Right ventricle myocardium superior (tissue), 1 donor: ENCODE measurements around the gene MYL10. TPM values are rescaled to one million over a fixed set of nuclear protein-coding genes. Genes with fewer than 3 reads are reported as not detected.

Experiments used
- ATAC-seq: fragments of 200-7000 bp; cut with Tn5 transposase; one replicate; pipeline ENCODE4 v1.9.1; 2020; ENCODE audit warnings: mild to moderate bottlenecking; ENCODE audit not compliant: poor library complexity
- DNase-seq: peaks from one replicate; pipeline ENCODE4 v3.0.0-alpha.2; 2020
- intact Hi-C: fragments of 100-400 bp; cut with DNase I; formaldehyde crosslinking; loops from one replicate; pipeline ENCODE4 v1.11.2; 2022
- total RNA-seq: library from RNA; stranded (reverse); fragmentation: NEBNext Ultra II Directional; extraction: Animal tissue kit (Norgen Biotek cat#: 25700); gene quantifications from one replicate; pipeline ENCODE4 v1.2.1, GENCODE V29; 2021
- donor health status: DM: no; HTN: yes; CAD: no; lungs with severe emphysema.

MYL10 gene
- total RNA-seq, 1 donor from 2014 or later, result not detected

GRCh38 chr7:101625031-101625791 is 3.9 kb downstream of the MYL10 start:
- DNase-seq (no peak), ATAC-seq (no peak)
- intact Hi-C loops, result no loop called here

GRCh38 chr7:101624246-101625001 is 4.7 kb downstream of the MYL10 start:
- no peak for DNase-seq
- no peak for ATAC-seq
- intact Hi-C loops, result no loop called here

DNA sequence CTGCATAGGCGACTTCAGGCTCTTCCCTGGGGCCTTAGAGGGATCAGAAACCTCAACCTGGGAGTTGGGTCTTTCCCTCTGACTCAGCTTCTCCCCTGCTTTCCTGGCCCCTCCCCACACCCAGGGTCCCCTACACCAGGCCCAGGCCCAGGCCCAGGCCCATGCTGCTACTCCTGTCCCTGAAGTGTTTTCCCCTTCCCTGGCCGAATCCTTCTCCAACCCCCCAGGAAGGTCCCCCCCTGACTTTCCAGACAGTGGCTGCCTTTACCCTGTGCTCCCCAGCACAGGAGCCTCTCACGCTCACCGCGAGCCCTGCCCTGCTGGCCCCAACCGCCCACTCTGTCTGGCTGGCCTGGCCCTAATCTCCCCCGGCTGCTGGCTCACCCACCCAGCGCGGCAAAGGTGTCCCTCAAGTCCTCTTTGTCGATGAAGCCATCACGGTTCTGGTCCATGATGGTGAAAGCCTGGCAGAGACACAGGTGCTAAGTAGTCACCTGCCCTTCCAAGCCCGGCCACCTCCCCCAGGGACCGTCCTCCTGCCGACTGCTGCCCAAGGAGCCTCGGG is 6.4 kb downstream of the MYL10 start:
- intact Hi-C loops, result no loop called here
- ATAC-seq (no peak), DNase-seq (no peak)

DNA sequence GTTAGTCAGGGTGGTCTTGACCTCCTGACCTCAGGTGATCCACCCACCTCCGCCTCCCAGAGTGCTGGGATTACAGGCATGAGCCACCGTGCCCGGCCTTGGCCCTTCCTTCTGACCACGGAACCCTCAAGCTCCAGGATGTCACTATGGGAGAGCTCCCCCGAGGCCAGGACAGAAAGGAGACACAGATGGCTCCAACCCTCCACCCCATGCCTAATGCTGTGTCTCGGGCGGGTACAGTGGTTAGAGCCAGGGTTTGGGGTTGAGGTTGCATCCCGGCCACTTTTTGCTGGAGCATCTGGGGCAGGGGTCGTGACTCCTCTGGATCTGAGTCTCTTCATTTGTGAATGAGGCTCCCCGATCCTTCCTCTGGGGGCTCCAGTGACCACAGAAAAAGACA is 8.1 kb downstream of the MYL10 start:
- DNase-seq (peak; percentile 10), ATAC-seq (no peak)
- intact Hi-C loops, result no loop called here

- intact Hi-C loops, result no loop called here
- peak; percentile 11 for DNase-seq
Measured at GRCh38 chr7:101620395-101620794, 8.7 kb downstream of the MYL10 start.

DNA sequence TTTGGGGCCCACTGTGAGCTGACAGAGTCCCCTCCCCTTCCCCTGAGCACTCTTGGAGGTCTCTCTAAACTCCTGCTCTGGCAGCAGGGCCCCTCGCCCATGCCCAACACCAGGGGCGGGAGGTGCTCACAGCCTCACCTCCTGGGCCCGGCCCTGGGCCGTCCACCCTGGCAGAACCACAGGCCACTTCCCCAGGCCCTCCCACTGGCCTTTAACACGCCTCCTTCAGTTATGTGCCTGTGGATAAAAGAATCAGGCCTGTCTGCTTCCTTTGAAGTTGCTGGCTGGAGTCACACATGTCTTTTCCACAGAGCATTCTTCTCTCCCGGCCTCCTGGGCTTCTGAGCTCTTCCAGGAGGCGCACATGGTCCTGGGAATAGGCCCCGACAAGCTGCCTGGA is 10.2 kb downstream of the MYL10 start:
- DNase-seq (peak; percentile 18), ATAC-seq (no peak)
- intact Hi-C loops, result loop anchor here (10.0 kb wide), 1 partner anchor 186 kb away; no protein-coding TSS in a partner anchor

More at GRCh38 chr7:101620395-101620794, 8.7 kb downstream of the MYL10 start:
- ATAC-seq, result no peak

GRCh38 chr7:101618207-101618839 is 10.8 kb downstream of the MYL10 start:
- intact Hi-C loops, result loop anchor here (10.0 kb wide), 1 partner anchor 186 kb away; no protein-coding TSS in a partner anchor
- DNase-seq (peak; percentile 36), ATAC-seq (no peak)

DNA sequence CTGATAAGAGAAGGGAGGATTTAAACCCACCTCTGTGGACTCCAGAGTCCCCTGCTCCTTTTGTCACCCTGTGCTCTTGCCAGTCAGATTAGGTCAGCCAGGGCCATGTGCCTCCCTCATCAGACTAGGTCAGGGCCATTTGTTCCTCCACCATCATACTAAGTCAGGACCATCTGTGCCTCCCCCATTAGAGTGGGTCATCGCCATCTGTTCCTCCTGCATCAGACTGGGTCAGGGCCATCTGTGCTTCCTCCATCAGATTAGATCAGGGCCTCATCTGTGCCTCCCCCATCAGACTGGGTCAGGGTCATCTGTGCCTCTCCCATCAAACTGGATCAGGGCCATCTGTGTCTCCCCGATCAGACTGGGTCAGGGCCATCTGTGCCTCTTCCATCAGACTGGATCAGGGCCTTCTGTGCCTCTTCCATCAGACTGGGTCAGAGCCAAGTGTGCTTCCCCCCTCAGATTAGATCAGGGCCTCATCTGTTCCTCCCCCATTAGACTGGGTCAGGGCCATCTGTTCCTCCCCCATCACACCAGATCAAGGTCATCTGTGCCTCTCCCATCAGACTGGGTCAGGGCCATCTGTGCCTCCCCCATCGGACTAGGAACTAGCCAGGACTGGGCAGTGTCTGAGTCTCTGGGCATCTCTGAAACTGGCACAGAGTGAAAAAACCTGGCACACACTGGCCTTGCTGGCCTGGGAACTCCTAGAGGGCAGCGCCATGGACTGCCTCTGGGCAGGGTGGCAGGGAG is 11.5 kb downstream of the MYL10 start:
- ATAC-seq, result no peak
- intact Hi-C loops, result loop anchor here (10.0 kb wide), 1 partner anchor 187 kb away; no protein-coding TSS in a partner anchor
- no peak for DNase-seq

- DNase-seq, result no peak
- intact Hi-C loops, result loop anchor here (10.0 kb wide), 1 partner anchor 189 kb away; no protein-coding TSS in a partner anchor
- no peak for ATAC-seq
Measured at GRCh38 chr7:101615446-101615845, 13.7 kb downstream of the MYL10 start.

GRCh38 chr7:101614939-101615302 is 14.2 kb downstream of the MYL10 start:
- DNase-seq, result peak; percentile 40
- ATAC-seq, result no peak
- intact Hi-C loops, result loop anchor here (10.0 kb wide), 1 partner anchor 190 kb away; no protein-coding TSS in a partner anchor

DNA sequence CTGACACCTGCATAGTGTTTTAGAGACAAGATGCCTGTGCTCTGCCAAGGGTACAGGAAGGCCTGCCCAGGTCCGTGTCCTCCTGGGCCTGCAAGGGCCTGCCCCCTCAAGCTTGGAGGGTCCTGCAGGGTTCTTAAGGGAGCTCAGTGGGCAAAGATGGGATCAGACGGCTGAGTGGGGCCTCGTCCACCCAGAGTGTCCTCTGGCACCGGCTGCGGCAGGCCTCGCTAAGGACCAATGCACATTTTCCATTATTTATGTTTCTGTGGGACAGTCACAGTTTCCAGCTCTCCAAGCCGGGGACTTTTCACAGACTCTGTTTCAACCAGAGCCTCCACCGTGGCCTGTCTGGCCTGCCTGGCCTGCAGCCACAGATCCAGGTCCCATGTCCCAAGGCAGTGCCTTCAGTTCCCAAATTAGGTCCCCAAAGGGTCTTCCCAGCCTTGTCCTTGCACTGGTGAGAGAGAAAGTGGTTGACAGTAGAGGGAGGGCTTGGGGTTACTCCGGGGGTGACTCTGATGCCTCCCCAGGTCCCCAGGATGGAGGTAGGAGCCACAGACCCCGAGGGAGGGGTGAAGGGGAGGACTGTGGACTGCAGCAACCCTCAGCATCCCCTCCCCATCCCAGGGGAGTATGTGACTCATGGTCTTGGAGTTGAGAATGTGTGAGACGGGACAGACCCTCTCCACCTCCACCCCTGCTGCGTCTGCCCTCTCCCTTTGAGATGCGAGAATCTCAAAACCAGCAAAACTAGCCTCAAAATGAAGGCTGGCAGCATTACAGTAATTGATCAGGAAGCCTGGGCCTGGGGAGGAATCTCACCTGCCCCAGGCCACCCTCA is 14.8 kb downstream of the MYL10 start:
- no peak for DNase-seq
- intact Hi-C loops, result loop anchor here (10.0 kb wide), 1 partner anchor 190 kb away; no protein-coding TSS in a partner anchor
- ATAC-seq, result no peak

- intact Hi-C loops, result loop anchor here (10.0 kb wide), 1 partner anchor 192 kb away; no protein-coding TSS in a partner anchor
- DNase-seq, result no peak
- ATAC-seq, result no peak
Measured at GRCh38 chr7:101612885-101613515, 16.1 kb downstream of the MYL10 start.

DNA sequence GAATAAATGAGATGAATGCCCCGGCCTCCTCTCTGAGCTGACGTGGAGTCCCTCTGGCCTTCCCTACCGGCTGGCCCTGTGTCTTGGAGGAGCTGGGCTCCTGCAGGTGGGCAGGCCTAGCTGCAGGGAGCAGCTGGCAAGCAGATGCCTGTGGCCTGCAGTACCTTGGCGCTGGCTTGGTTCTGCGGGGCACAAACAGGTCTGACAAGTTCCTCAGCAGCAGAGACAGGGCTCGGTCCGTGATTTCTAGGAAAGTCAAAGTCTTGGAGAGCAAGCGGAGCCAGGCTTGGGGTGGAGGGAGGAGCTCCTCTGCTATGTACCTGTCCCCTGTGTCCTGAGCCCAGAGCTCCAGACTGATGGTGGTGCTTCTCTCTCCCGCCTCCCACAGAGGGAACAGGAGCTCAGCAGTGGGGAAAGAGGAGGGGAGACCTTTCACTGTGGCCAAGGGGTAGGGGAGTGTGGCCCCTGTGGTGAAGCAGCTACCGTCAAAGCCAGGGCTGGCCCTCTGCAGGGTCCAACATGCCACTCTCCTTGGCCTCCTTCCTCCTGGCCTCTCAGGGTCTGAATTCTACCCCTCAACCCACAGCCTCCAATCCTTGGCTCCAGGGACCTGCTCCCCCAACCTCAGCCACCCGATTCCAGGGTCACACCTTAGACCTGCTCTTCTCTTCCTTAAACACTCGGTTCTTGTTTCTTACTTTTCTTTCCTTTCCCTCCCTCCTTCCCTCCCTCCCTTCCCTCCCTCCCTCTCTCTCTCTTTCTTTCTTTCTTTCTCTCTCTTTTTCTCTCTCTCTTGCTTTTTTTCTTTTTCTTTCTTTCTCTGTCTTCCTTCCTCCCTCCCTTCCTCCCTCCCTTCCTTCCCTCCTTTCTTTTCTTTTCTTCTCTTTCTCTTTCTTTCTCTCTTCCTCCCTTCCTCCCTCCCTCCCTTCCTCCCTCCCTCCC is 20.1 kb downstream of the MYL10 start:
- intact Hi-C loops, result loop anchor here (10.0 kb wide), 1 partner anchor 666 kb away; no protein-coding TSS in a partner anchor
- DNase-seq (no peak), ATAC-seq (no peak)

- ATAC-seq (no peak), DNase-seq (no peak)
- intact Hi-C loops, result loop anchor here (10.0 kb wide), 1 partner anchor 668 kb away; no protein-coding TSS in a partner anchor
Measured at GRCh38 chr7:101606498-101606923, 22.6 kb downstream of the MYL10 start.

- ATAC-seq (no peak), DNase-seq (no peak)
- intact Hi-C loops, result loop anchor here (10.0 kb wide), 1 partner anchor 669 kb away; no protein-coding TSS in a partner anchor
Measured at GRCh38 chr7:101605611-101606497, 23.2 kb downstream of the MYL10 start.
